Measurements from ENCODE around the gene SLC16A2. TPM values are rescaled to one million over a fixed set of nuclear protein-coding genes. Genes with fewer than 3 reads are reported as not detected.

SLC16A2 gene
- total RNA-seq, 1 experiment from 2014 or later, result 0.32 TPM

DNA sequence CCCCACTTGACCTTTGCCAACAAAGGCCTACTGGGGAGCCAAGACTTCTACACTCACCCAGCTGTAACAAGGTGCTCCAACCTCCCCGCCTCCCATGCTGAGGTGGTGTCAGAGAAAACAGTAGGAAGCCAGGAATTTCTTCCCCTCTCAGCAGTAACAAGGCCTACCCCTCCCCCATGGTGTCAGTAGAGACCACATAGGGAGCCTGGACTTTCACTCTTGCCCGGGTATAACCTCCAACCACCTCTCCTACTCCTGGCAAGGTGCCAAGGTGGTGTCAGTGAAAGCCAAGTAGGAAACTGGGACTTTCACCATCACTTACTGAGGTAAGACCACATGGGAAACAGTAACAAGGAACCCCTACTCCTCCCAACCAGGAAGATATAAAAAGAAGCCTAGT, 93.1 kb downstream of the SLC16A2 start:
- Histone ChIP-seq H3K79me2 (ENCODE audit: insufficient read depth, low read length) (no peaks in the 10 kb centered on the region), H3K27ac (ENCODE audit: low read depth, low read length) (no peak overlapping the region), H2AFZ (ENCODE audit: low read depth, low read length, poor library complexity, severe bottlenecking) (no peak overlapping the region), H3K4me2 (ENCODE audit: low read length) (no peak overlapping the region), H3K9ac (ENCODE audit: low read length) (no peak overlapping the region), H3K4me3 (replicated peaks in 1 of 2; ENCODE audit: low read depth in 1 of 2, low read length in 2 of 2) (no peak overlapping the region), H3K36me3 (ENCODE audit: control insufficient read depth in 1 of 2, insufficient read depth in 2 of 2, low read length in 2 of 2) (no peaks in the 10 kb centered on the region), H3K9me3 (ENCODE audit: control insufficient read depth in 1 of 2, insufficient read depth in 1 of 2, low read depth in 1 of 2, low read length in 2 of 2) (no peaks in the 10 kb centered on the region), H4K20me1 (ENCODE audit: insufficient read depth) (no peaks in the 10 kb centered on the region), H3K4me1 (ENCODE audit: control insufficient read depth in 1 of 2, insufficient read depth in 2 of 2, low read length in 2 of 2) (no peaks in the 10 kb centered on the region), H3K27me3 (ENCODE audit: insufficient read depth, low read length) (no peaks in the 10 kb centered on the region), H3K9me2 (ENCODE audit: insufficient read depth) (no peaks in the 10 kb centered on the region)
- TF ChIP-seq ZBTB33 (IDR thresholded peaks at IDR 0.05; ENCODE audit: extremely low read depth, insufficient replicate concordance, low read length) (no peak), SP1 (IDR thresholded peaks at IDR 0.05; ENCODE audit: low read depth) (no peak), POLR2A (IDR thresholded peaks at IDR 0.05; ENCODE audit: borderline replicate concordance, extremely low read depth, insufficient read depth, insufficient read length) (no peak)
- ATAC-seq, result no peak
- DNase-seq (ENCODE audit: low read depth, low spot score), result no peak
- POLR2A ChIA-PET, result no interaction called here
- intact Hi-C loops (cut with micrococcal nuclease), result no loop called here
- no TSS peak for BruUV-seq (replicated peaks)
- CTCF ChIA-PET, result no interaction called here
- RAD21 ChIA-PET (ENCODE audit: low non-redundant PET in 1 of 2, low total read pairs in 2 of 2, uncharacterized antibody in 2 of 2, unreplicated experiment in 2 of 2), result no interaction called here

DNA sequence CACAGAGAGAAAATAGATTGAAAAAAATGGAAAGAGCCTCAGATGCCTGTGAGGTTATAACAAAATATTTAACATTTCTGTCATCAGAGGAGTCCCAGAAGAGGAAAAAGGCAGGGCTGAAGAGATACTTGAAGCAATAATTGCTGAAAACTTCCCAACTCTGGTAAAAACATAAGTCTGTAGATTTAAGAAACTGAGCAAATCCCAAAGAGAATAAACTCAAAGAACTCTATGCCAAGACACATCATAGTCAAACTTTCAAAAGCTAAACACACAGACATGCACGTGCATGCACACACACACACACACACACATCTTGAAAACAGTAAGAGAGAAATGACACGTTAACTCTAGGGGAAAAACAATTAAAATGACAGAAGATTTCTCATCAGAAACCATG, 94.1 kb downstream of the SLC16A2 start:
- Histone ChIP-seq H3K79me2 (ENCODE audit: insufficient read depth, low read length) (no peaks in the 10 kb centered on the region), H3K9me2 (ENCODE audit: insufficient read depth) (no peaks in the 10 kb centered on the region), H3K27me3 (ENCODE audit: insufficient read depth, low read length) (no peaks in the 10 kb centered on the region), H3K4me2 (ENCODE audit: low read length) (no peak overlapping the region), H3K36me3 (ENCODE audit: control insufficient read depth in 1 of 2, insufficient read depth in 2 of 2, low read length in 2 of 2) (no peaks in the 10 kb centered on the region), H2AFZ (ENCODE audit: low read depth, low read length, poor library complexity, severe bottlenecking) (no peak overlapping the region), H3K9me3 (ENCODE audit: control insufficient read depth in 1 of 2, insufficient read depth in 1 of 2, low read depth in 1 of 2, low read length in 2 of 2) (no peaks in the 10 kb centered on the region), H3K9ac (ENCODE audit: low read length) (no peak overlapping the region), H4K20me1 (ENCODE audit: insufficient read depth) (no peaks in the 10 kb centered on the region), H3K4me3 (replicated peaks in 1 of 2; ENCODE audit: low read depth in 1 of 2, low read length in 2 of 2) (no peak overlapping the region), H3K27ac (ENCODE audit: low read depth, low read length) (no peak overlapping the region), H3K4me1 (ENCODE audit: control insufficient read depth in 1 of 2, insufficient read depth in 2 of 2, low read length in 2 of 2) (no peaks in the 10 kb centered on the region)
- BruUV-seq (replicated peaks), result no TSS peak
- ChIA-PET CTCF (no interaction called here), RAD21 (ENCODE audit: low non-redundant PET in 1 of 2, low total read pairs in 2 of 2, uncharacterized antibody in 2 of 2, unreplicated experiment in 2 of 2) (no interaction called here), POLR2A (no interaction called here)
- DNase-seq (ENCODE audit: low read depth, low spot score), result no peak
- ATAC-seq, result no peak
- intact Hi-C loops (cut with micrococcal nuclease), result no loop called here
- TF ChIP-seq ELF1 (IDR thresholded peaks at IDR 0.05; ENCODE audit: borderline replicate concordance, low read depth), result no peak
- no peak for TF ChIP-seq ZFX (IDR thresholded peaks at IDR 0.05)
- no peak for TF ChIP-seq YY1 (IDR thresholded peaks at IDR 0.05; ENCODE audit: extremely low read depth, insufficient replicate concordance, low read depth, low read length)
- TF ChIP-seq ZNF274 (IDR thresholded peaks at IDR 0.05; ENCODE audit: low read depth, low read length), result no peak
- TF ChIP-seq, protein P1, sequence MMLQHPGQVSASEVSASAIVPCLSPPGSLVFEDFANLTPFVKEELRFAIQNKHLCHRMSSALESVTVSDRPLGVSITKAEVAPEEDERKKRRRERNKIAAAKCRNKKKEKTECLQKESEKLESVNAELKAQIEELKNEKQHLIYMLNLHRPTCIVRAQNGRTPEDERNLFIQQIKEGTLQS (IDR thresholded peaks at IDR 0.05), result no peak
- TF ChIP-seq, protein P2, sequence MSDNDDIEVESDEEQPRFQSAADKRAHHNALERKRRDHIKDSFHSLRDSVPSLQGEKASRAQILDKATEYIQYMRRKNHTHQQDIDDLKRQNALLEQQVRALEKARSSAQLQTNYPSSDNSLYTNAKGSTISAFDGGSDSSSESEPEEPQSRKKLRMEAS (IDR thresholded peaks at IDR 0.05), result no peak
- TF ChIP-seq TCF7L2 (IDR thresholded peaks at IDR 0.05; ENCODE audit: borderline replicate concordance, extremely low read depth, insufficient read depth, insufficient read length), result no peak
- no peak for TF ChIP-seq RAD21 (IDR thresholded peaks at IDR 0.05; ENCODE audit: low read depth)
- TF ChIP-seq, protein P3, sequence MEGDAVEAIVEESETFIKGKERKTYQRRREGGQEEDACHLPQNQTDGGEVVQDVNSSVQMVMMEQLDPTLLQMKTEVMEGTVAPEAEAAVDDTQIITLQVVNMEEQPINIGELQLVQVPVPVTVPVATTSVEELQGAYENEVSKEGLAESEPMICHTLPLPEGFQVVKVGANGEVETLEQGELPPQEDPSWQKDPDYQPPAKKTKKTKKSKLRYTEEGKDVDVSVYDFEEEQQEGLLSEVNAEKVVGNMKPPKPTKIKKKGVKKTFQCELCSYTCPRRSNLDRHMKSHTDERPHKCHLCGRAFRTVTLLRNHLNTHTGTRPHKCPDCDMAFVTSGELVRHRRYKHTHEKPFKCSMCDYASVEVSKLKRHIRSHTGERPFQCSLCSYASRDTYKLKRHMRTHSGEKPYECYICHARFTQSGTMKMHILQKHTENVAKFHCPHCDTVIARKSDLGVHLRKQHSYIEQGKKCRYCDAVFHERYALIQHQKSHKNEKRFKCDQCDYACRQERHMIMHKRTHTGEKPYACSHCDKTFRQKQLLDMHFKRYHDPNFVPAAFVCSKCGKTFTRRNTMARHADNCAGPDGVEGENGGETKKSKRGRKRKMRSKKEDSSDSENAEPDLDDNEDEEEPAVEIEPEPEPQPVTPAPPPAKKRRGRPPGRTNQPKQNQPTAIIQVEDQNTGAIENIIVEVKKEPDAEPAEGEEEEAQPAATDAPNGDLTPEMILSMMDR (IDR thresholded peaks at IDR 0.05 in 2 of 3, conservative IDR thresholded peaks at IDR 0.05 in 1 of 3; ENCODE audit: borderline replicate concordance in 1 of 3, insufficient read depth in 1 of 3, low read depth in 2 of 3, low read length in 2 of 3), result no peak
- no peak for TF ChIP-seq FOSL1 (IDR thresholded peaks at IDR 0.05; ENCODE audit: low read depth)
- no peak for TF ChIP-seq POLR2AphosphoS5 (IDR thresholded peaks at IDR 0.05; ENCODE audit: low read depth, low read length)
- no peak for TF ChIP-seq JUND (IDR thresholded peaks at IDR 0.05)
- no peak for TF ChIP-seq EGR1 (IDR thresholded peaks at IDR 0.05; ENCODE audit: low read depth)
- no peak for TF ChIP-seq CBX3 (IDR thresholded peaks at IDR 0.05; ENCODE audit: low read depth)
- TF ChIP-seq SIN3A (IDR thresholded peaks at IDR 0.05; ENCODE audit: low read depth), result no peak
- TF ChIP-seq EZH2 (IDR thresholded peaks at IDR 0.05), result no peak
- no peak for TF ChIP-seq CEBPB (IDR thresholded peaks at IDR 0.05; ENCODE audit: low read depth)

Measured in HCT116 (cell line).